H1 (cell line): ENCODE measurements around the gene ZNF670. TPM values are rescaled to one million over a fixed set of nuclear protein-coding genes. Genes with fewer than 3 reads are reported as not detected.
A peak's percentile ranks its signal among the peaks of the same experiment; 100 is the strongest.

Experiments
- BCL11A ChIP-seq, 2 experiments: IDR thresholded peaks; one replicate each; pipeline ENCODE4 v1.6.1; 2011; ENCODE audit warnings: low read depth in 2 of 2, low read length in 2 of 2, mild to moderate bottlenecking in 2 of 2
- CEBPB ChIP-seq: IDR thresholded peaks from 2 replicates; pipeline ENCODE4 v1.6.1; 2012; ENCODE audit warnings: low read depth, low read length
- CHD1 ChIP-seq: IDR thresholded peaks from 2 replicates; pipeline ENCODE4 v1.6.1; 2012; ENCODE audit warnings: low read depth, low read length, improper control_type of control experiment
- CTBP2 ChIP-seq: IDR thresholded peaks from 2 replicates; pipeline ENCODE4 v1.7.0; 2011; ENCODE audit warnings: borderline replicate concordance, mild to moderate bottlenecking, moderate library complexity, mixed read lengths, low read length; ENCODE audit not compliant: insufficient read depth, insufficient read length
- E2F6 ChIP-seq: IDR thresholded peaks from 2 replicates; pipeline ENCODE4 v1.6.1; 2012; ENCODE audit warnings: inconsistent platforms
- EZH2 ChIP-seq: fragments of 200-600 bp; sonication (generic); IDR thresholded peaks from 2 replicates; pipeline ENCODE4 v1.7.1; 2012; ENCODE audit warnings: low read depth, mild to moderate bottlenecking, moderate library complexity, low read length, inconsistent platforms; ENCODE audit not compliant: severe bottlenecking
- HDAC6 ChIP-seq: IDR thresholded peaks from one replicate; pipeline ENCODE4 v1.7.1; 2012; ENCODE audit warnings: low read depth, mild to moderate bottlenecking, inconsistent platforms, low read length, moderate library complexity
- KDM1A ChIP-seq: fragments of 200-600, 300-600 bp; sonication (generic); IDR thresholded peaks from 2 replicates; pipeline ENCODE4 v1.7.1; 2016; ENCODE audit warnings: mild to moderate bottlenecking, low read length, borderline replicate concordance
- KDM4A ChIP-seq: IDR thresholded peaks from one replicate; pipeline ENCODE4 v1.7.1; 2012; ENCODE audit warnings: low read depth, mild to moderate bottlenecking, moderate library complexity, low read length, inconsistent platforms; ENCODE audit not compliant: severe bottlenecking
- RNF2 ChIP-seq: fragments of 200-900, 300-1000 bp; sonication (generic); IDR thresholded peaks from 2 replicates; pipeline ENCODE4 v1.7.1; 2016; ENCODE audit warnings: borderline replicate concordance, low read depth, mild to moderate bottlenecking, antibody characterized with exemption, low read length; ENCODE audit not compliant: poor library complexity, severe bottlenecking; ENCODE audit errors: missing control alignments
- SIN3A ChIP-seq, 2 experiments: IDR thresholded peaks in 1 of 2; conservative IDR thresholded peaks in 1 of 2; 2 replicates each; pipeline ENCODE4 v1.6.1; 2011 to 2012; ENCODE audit warnings: low read length in 2 of 2, improper control_type of control experiment in 1 of 2, low read depth in 1 of 2, mild to moderate bottlenecking in 1 of 2
- SP1 ChIP-seq: IDR thresholded peaks from 2 replicates; pipeline ENCODE4 v1.6.1; 2011; ENCODE audit warnings: low read depth, low read length
- SP2 ChIP-seq: IDR thresholded peaks from 2 replicates; pipeline ENCODE4 v1.6.1; 2012; ENCODE audit warnings: mild to moderate bottlenecking, low read length, inconsistent platforms
- SRF ChIP-seq: IDR thresholded peaks from 2 replicates; pipeline ENCODE4 v1.6.1; 2011; ENCODE audit warnings: mild to moderate bottlenecking, low read depth, low read length, moderate library complexity
- SUZ12 ChIP-seq: fragments of 200-600 bp; sonication (generic); IDR thresholded peaks from 2 replicates; pipeline ENCODE4 v1.6.1; 2012; ENCODE audit warnings: mild to moderate bottlenecking, inconsistent platforms, low read length, moderate library complexity, mixed read lengths
- TAF1 ChIP-seq: IDR thresholded peaks from 2 replicates; pipeline ENCODE4 v1.6.1; 2011; ENCODE audit warnings: mild to moderate bottlenecking, low read depth, low read length
- polyA plus RNA-seq, 7 experiments: library from polyadenylated mRNA; depleted of rRNA in 3 of 7; stranded (reverse) in 5 of 7; unstranded in 2 of 7; fragments of >200 nt in 5 of 7; fragments of 200-250 nt in 2 of 7; gene quantifications; 1 replicate in 5 of 7; 2 replicates in 1 of 7; 4 replicates in 1 of 7; pipeline versions ENCODE4 v1.2.1 to v1.2.3, GENCODE V29; 2011 to 2013; ENCODE audit warnings: missing spikeins in 2 of 7, mixed read lengths in 2 of 7
- total RNA-seq: library from RNA; stranded (reverse); fragmentation: NEBNext Ultra II Directional; extraction: Animal tissue kit (Norgen Biotek cat#: 25700); gene quantifications from 2 replicates; pipeline ENCODE4 v1.2.1, GENCODE V29; 2021

The ZNF670 gene
- total and polyA plus RNA-seq, 2 of the 8 experiments (the other 6 are each of a cell fraction or from before 2014, with no cell fraction given): 2.8 to 15.4 TPM

DNA sequence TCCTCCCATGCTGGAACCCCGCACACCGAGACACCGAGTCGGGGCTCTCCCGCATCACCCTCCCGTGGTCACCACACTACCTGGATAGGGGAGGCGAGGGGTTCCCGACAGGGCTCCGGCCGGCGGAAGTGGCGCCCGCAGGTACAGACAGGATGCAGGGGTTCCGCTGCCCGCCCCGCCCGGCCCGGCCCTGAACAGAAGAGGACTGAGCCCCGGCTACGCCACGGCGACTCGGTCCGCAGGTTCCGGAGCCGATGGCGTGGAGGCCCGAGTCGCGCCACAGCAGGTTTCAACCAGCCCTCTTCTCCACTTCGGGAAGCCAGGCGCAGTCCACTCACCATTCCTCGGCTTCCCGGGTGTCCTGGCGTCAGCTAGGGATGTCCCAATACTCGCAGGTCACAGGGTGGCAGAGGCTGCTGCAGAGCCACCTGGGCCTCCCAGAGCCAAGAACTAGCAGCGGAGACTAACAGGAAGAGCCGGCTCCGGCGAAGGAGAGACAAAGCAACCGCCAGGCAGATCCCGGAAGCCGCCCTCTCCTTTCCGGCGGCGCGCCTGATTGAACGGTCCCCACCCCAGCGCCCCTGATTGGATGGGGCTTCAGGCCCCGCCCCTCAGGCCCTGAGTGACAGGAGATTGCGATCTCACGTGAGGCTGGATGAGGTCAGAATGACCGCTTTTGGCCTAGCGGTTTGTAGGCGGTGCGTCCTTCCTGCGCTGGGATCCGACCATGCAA, 25.4 kb upstream of the ZNF670 start, which contains the start of gene ZNF669 (continued):
- TF ChIP-seq RNF2 (no peak), EZH2 (no peak), SP2 (0 out of 2 replicates have a peak, but pooled peaks have one; percentile 4), KDM4A (peak; percentile 75), CEBPB (no peak), SIN3A (conservative IDR thresholded peaks at IDR 0.05 in 1 of 2, IDR thresholded peaks at IDR 0.05 in 1 of 2; ENCODE audit: low read depth in 1 of 2, low read length in 2 of 2) (peak; percentile 22 to 72; a peak in 1 of 4 replicates), SRF (peak; percentile 13; the same call in 1 of the 2 replicates), CTBP2 (no peak), CHD1 (no peak), KDM1A (no peak), E2F6 (no peak), SUZ12 (no peak), BCL11A (IDR thresholded peaks at IDR 0.05; ENCODE audit: low read depth in 2 of 2, low read length in 2 of 2) (no peak), HDAC6 (no peak), SP1 (peak; percentile 86), TAF1 (peak; percentile 90)
